HuH-7.5 (cell line): ENCODE measurements around the gene PRKN.
"Not testable (repeated sequence)": the region's sequence is repeated elsewhere in the genome, so short reads cannot be mapped to it uniquely, and the experiment has no call there.

Experiments
- DNase-seq: peaks from one replicate; pipeline ENCODE4 v3.0.0; 2011; ENCODE audit warnings: low spot score

Gene PRKN

GRCh38 chr6:161901740-161902426 lies 825.7 kb downstream of the PRKN start:
- no peak for DNase-seq

DNA sequence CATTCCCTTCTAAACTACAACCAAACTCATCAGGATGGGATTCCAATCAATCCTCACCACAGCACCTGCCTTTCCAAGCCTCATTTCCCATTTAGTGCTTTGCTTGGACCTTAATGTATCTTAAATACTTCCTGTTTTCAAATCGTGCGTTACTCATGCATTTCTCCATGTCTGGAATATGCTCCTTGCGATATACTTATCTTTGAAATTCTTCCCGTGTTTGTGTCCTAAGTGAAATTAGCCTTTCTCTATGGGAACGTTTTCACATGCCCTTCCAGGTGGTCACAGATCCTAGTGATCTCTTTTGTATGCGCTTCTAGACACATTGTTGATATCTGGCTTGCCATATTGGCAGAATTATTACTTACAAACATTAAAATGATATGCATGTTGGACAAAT lies 833.1 kb downstream of the PRKN start:
- no peak for DNase-seq

DNA sequence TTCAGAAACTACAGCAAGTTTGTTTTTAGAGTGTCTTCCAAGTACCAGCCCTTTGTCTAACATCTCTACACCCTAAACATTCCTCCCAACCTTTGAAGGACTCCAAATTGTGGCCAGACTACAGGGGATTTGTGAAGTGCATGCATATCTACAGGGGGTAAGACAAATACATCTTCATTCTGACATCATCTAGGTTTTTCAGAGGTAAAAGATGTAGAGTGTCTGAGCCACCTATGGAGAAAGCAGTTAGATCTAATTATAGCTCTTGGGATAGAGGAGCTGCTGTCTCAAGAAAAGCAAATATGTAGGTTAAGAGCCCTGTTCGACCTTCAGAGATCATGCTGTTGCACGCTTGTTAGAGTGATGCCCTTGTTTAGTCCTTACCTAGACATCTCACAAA lies 836.0 kb downstream of the PRKN start:
- no peak for DNase-seq

- no peak for DNase-seq
Observed at GRCh38 chr6:161890832-161891297, 836.7 kb downstream of the PRKN start.

- no peak for DNase-seq
Observed at GRCh38 chr6:161890133-161890831, 837.3 kb downstream of the PRKN start.

DNA sequence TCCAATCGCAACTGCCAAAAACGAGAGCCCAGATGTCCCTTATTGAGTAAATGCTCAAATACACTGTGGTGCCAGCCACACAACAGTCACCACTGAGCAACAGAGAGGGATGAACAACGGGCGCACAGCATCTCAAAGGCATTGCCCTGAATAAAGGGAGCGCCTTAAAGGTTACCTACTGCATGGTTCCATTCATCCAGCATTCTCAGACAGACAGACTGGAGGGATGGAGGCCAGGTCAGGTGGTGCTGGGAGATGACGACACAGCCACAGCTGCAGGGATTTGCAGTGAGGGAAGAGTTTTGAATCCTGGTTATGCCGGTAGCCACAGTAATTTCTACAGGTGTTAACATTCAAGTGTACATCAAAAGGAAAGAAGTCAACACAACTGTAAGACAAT lies 838.2 kb downstream of the PRKN start:
- DNase-seq: no peak

- not testable (repeated sequence) for DNase-seq
Observed at GRCh38 chr6:161886545-161886944, 841.0 kb downstream of the PRKN start.

- DNase-seq: no peak
Observed at GRCh38 chr6:161884782-161885181, 842.8 kb downstream of the PRKN start.

DNA sequence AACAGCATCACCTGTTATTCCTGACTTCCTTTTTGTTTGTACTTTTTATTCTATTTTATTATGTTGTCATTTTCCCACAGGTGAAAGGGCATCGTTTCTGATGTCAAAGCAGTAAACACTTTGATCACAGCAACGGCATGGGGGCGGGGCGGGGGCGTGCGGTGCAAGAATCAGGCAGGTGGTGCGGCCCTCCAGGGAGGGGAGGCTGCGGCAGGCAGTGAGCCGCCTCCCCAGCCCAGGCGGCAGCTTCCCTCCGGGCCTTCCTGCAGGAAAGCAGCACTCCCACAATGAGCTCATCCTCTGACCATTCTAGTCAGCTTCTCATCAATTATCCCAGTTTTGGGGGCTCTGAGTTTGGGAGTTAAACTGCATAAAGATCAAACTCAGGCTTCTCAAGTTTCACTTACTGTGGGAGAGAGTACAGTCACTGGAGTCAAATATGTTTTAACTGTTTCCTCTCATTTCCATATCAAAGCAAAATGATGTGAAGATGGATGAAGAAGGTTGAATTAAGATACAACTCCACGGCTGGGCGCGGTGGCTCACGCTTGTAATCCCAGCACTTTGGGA lies 845.3 kb downstream of the PRKN start:
- no peak for DNase-seq

- no peak for DNase-seq
Observed at GRCh38 chr6:161880056-161880455, 847.5 kb downstream of the PRKN start.

GRCh38 chr6:161876231-161876630 lies 851.3 kb downstream of the PRKN start:
- no peak for DNase-seq

DNA sequence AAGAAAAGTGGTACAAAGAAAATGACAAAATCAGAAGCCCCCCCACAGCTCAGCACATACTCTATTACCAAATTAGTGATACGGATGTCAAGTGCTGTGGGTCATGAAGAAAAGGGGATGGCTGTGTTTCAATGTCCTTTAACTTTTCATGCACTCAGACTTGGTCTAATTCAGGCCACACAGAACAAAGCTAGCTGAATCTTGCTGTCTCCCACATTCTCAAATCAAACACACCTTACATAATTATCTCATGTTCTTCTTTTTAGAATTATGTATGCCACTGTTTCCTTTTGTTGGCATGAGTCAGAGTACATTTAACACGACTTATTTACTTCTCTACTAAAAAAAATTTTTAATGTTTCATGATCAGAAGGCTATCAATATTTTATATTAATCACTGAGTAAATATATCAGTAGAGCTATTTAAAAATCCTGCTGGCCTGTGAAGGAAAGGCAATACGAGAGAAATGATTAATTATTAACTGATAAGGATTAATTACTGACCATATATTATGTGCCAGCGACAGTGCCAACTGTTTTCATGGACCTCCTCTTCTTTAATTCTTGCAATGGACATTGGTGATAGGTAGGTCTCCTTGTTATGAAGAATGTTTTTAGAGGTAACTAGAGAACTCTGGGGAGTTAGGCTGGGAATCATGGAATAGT lies 857.2 kb downstream of the PRKN start:
- DNase-seq: no peak

GRCh38 chr6:161869491-161869890 lies 858.1 kb downstream of the PRKN start:
- DNase-seq: no peak

DNA sequence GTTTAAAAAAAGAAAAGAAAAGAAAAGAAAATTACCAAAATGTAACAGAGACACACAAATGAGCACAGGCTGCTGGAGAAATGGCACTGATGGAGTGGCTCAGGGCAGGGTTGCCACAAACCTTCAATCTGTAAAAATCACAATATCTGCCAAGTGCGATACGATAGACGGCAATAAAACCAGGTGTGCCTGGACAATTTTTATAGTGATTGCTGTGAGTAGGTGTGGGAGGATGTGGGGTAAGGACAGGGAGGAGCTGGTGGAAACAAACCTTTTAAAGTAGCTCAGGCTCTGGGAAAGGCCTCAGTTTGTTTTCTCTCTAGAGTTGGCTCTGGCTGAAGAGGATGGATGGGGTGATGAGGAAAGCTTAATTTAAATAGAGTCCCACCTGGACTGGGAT lies 861.0 kb downstream of the PRKN start:
- no peak for DNase-seq

DNA sequence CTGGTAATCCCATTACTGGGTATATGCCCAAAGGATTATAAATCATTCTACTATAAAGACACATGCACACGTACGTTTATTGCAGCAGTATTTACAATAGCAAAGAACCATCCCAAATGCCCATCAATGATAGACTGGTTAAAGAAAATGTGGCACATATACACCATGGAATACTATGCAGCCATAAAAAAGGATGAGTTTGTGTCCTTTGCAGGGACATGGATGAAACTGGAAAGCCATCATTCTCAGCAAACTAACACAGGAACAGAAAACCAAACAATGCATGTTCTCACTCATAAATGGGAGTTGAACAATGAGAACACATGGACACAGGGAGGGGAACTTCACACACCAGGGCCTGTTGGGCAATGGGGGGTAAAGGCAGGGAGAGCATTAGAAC lies 866.5 kb downstream of the PRKN start:
- not testable (repeated sequence) for DNase-seq

DNA sequence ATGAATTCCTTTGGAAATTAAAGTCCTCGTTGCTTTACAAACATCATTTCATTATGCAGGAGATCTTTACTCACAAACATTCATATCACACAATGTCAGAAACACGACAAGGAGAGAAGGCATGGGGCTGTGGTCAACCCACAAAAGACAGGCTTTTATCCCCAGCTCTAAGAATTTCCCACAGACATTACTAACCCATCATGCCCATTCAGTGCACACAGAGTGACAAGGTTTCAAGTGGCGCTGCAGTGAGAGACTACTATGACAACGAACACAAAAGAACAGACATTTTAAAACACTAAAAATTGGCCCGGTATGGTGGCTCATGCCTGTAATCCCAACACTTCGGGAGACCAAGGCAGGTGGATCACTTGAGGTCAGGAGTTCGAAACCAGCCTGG lies 873.9 kb downstream of the PRKN start:
- DNase-seq: no peak

- not testable (repeated sequence) for DNase-seq
Observed at GRCh38 chr6:161851486-161851885, 876.1 kb downstream of the PRKN start.

DNA sequence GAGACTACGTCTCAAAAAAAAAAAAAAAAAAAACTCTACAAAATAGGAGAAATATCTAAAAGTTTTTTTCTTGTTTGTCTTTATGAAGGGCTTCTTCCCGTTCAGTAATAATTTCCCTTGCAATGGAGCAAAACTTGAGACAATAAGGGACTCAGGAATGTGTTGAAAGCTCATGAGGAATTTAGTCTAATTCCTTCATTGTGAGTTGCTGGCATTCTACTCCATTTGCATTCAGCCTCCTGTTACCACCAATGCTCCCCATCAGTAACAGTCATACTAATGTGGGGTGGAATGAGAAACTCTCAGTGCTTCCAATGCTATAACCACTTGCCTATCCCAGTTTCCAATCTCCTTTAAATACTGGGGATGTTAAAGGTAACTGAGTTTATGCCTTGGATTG lies 877.0 kb downstream of the PRKN start:
- DNase-seq: no peak

- DNase-seq: no peak
Observed at GRCh38 chr6:161847628-161848027, 879.9 kb downstream of the PRKN start.

- no peak for DNase-seq
Observed at GRCh38 chr6:161844804-161845203, 882.8 kb downstream of the PRKN start.

GRCh38 chr6:161843066-161843465 lies 884.5 kb downstream of the PRKN start:
- DNase-seq: no peak

DNA sequence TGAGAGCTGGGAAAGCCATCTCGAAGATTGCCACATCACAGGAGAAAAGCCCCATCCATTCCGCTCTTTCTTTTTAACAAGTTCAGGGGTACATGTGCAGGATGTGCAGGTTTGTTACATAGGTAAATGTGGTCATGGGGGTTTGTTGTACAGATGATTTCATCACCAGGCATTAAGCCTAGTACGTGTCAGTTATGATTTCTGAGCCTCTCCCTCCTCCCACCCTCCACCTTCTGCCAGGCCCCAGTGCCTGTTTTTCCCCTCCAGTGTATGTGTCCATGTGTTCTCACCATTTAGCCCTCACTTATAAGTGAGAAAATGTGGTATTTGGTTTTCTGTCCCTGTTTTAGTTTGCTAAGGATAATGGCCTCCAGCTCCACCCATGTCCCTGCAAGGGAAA lies 887.2 kb downstream of the PRKN start:
- no peak for DNase-seq
